GM23338 (cell line): Measurements from ENCODE around the gene MBD3L2. TPM values are rescaled to one million over a fixed set of nuclear protein-coding genes. Genes with fewer than 3 reads are reported as not detected.
"Not testable (repeated sequence)": the region's sequence is repeated elsewhere in the genome, so short reads cannot be mapped to it uniquely, and the experiment has no call there.

Experiments used
- ATAC-seq: fragments of 200-7000 bp; cut with Tn5 transposase; 3 replicates; pipeline ENCODE4 v1.9.1; 2020
- DNase-seq: peaks from one replicate; pipeline ENCODE4 v3.0.0-alpha.2; 2015; ENCODE audit warnings: low spot score
- H2AFZ ChIP-seq: fragments of 200-600 bp; sonication (generic); 2 replicates; pipeline ENCODE4 v1.8.0; 2016; ENCODE audit warnings: antibody characterized with exemption, mild to moderate bottlenecking, moderate library complexity
- H3F3A ChIP-seq: fragments of 200-600 bp; sonication (generic); replicated peaks from 2 replicates; pipeline ENCODE4 v1.8.0; 2017; ENCODE audit warnings: antibody characterized with exemption, mixed run types, low read depth
- H3K27ac ChIP-seq: fragments of 200-600 bp; sonication (generic); 2 replicates; pipeline ENCODE4 v1.6.1; 2016; ENCODE audit warnings: low read depth
- H3K27me3 ChIP-seq: fragments of 200-600 bp; sonication (generic); 2 replicates; pipeline ENCODE4 v1.8.0; 2016; ENCODE audit warnings: mild to moderate bottlenecking, mixed run types, moderate library complexity; ENCODE audit not compliant: insufficient read depth
- H3K36me3 ChIP-seq: fragments of 200-600 bp; sonication (generic); 2 replicates; pipeline ENCODE4 v1.8.0; 2016; ENCODE audit warnings: mild to moderate bottlenecking; ENCODE audit not compliant: insufficient read depth
- H3K4me1 ChIP-seq: fragments of 200-600 bp; sonication (generic); 2 replicates; pipeline ENCODE4 v1.8.0; 2016; ENCODE audit warnings: mild to moderate bottlenecking, moderate library complexity; ENCODE audit not compliant: insufficient read depth
- H3K4me2 ChIP-seq: fragments of 200-600 bp; sonication (generic); 2 replicates; pipeline ENCODE4 v1.7.1; 2017; ENCODE audit warnings: mixed run types
- H3K4me3 ChIP-seq: fragments of 200-600 bp; sonication (generic); 2 replicates; pipeline ENCODE4 v1.6.1; 2016; ENCODE audit warnings: mixed run types
- H3K79me2 ChIP-seq: fragments of 200-600 bp; sonication (generic); replicated peaks from 2 replicates; pipeline ENCODE4 v1.8.0; 2017; ENCODE audit warnings: mild to moderate bottlenecking; ENCODE audit not compliant: insufficient read depth
- H3K9me2 ChIP-seq: fragments of 200-600 bp; sonication (generic); 2 replicates; pipeline ENCODE4 v1.8.0; 2017; ENCODE audit not compliant: insufficient read depth
- H4K20me1 ChIP-seq: fragments of 200-600 bp; sonication (generic); replicated peaks from 2 replicates; pipeline ENCODE4 v1.8.0; 2017; ENCODE audit warnings: mild to moderate bottlenecking; ENCODE audit not compliant: insufficient read depth
- H3K27ac Mint-ChIP-seq: 2 replicates; pipeline ENCODE4 v1.8.0; 2020; ENCODE audit warnings: inconsistent platforms, mild to moderate bottlenecking, moderate library complexity, mixed read lengths
- H3K27me3 Mint-ChIP-seq: 3 replicates; pipeline ENCODE4 v1.8.0; 2022; ENCODE audit warnings: low read depth, mild to moderate bottlenecking, moderate library complexity, mixed read lengths, inconsistent platforms; ENCODE audit not compliant: insufficient read depth, poor library complexity
- H3K36me3 Mint-ChIP-seq: 3 replicates; pipeline ENCODE4 v1.8.0; 2021; ENCODE audit warnings: low read depth, mild to moderate bottlenecking, inconsistent platforms, moderate library complexity, mixed read lengths
- H3K4me1 Mint-ChIP-seq: 3 replicates; pipeline ENCODE4 v1.8.0; 2020; ENCODE audit warnings: mild to moderate bottlenecking, inconsistent platforms, mixed read lengths
- H3K4me3 Mint-ChIP-seq: 3 replicates; pipeline ENCODE4 v1.8.0; 2021; ENCODE audit warnings: moderate library complexity, mild to moderate bottlenecking, inconsistent platforms, mixed read lengths
- H3K9me3 Mint-ChIP-seq: 3 replicates; pipeline ENCODE4 v1.8.0; 2020; ENCODE audit warnings: moderate library complexity, mild to moderate bottlenecking, inconsistent platforms, mixed read lengths
- EZH2 ChIP-seq: fragments of 200-600 bp; sonication (generic); IDR thresholded peaks from one replicate; pipeline ENCODE4 v1.8.0; 2017; ENCODE audit warnings: antibody characterized with exemption, mild to moderate bottlenecking, low read depth; ENCODE audit not compliant: unreplicated experiment
- EZH2phosphoT487 ChIP-seq: fragments of 200-600 bp; sonication (generic); IDR thresholded peaks from one replicate; pipeline ENCODE4 v1.8.1; 2018; ENCODE audit warnings: antibody characterized with exemption; ENCODE audit not compliant: unreplicated experiment
- JUNB ChIP-seq: IDR thresholded peaks from one replicate; pipeline ENCODE4 v1.6.1; 2016; ENCODE audit warnings: antibody characterized with exemption; ENCODE audit not compliant: unreplicated experiment
- ZNF331 ChIP-seq: fragments of 250-450 bp; sonication (Bioruptor Pico); IDR thresholded peaks from 2 replicates; pipeline ENCODE4 v1.5.0; 2020; ENCODE audit warnings: low read depth, mild to moderate bottlenecking, moderate library complexity
- polyA plus RNA-seq: library from polyadenylated mRNA; unstranded; fragments of >200 nt; fragmentation: Nextera tagmentation; extraction: Ambion mirVana; gene quantifications from 2 replicates; pipeline ENCODE4 v1.2.1, GENCODE V29; 2016
- total RNA-seq: library from RNA; depleted of rRNA; stranded (reverse); fragments of >200 nt; shearing (Covaris generic); gene quantifications from 2 replicates; pipeline ENCODE4 v1.2.3, GENCODE V29; 2014

Gene MBD3L2
- total and polyA plus RNA-seq, 2 experiments from 2014 or later, result not detected

GRCh38 chr19:7018828-7019227 lies 30.3 kb upstream of the MBD3L2 start (continued):
- no peak for TF ChIP-seq ZNF331 (CRISPR knock-in tag)
- no peak for TF ChIP-seq EZH2phosphoT487
- TF ChIP-seq JUNB, result no peak
- no peak for TF ChIP-seq EZH2

GRCh38 chr19:7021331-7021730 lies 27.8 kb upstream of the MBD3L2 start, which contains the start of gene MBD3L2B:
Gene MBD3L2B, minus strand, starts transcription at chr19:7021431. Its CDS starts 34 bp downstream, at chr19:7021397.
- not testable (repeated sequence) for DNase-seq, H3K4me3 Mint-ChIP-seq, H3K4me1 ChIP-seq, H3K36me3 ChIP-seq, H2AFZ ChIP-seq, H4K20me1 ChIP-seq, H3K27me3 ChIP-seq, H3K27me3 Mint-ChIP-seq, H3K4me1 Mint-ChIP-seq, H3K27ac ChIP-seq, H3K9me2 ChIP-seq, H3K27ac Mint-ChIP-seq, H3K4me3 ChIP-seq, H3K79me2 ChIP-seq, H3K4me2 ChIP-seq, H3F3A ChIP-seq, ATAC-seq
- peaks cover 22% of the 10 kb centered on the region for H3K9me3 Mint-ChIP-seq
- peaks cover 13% of the 10 kb centered on the region; the same call in 1 of the 3 replicates for H3K36me3 Mint-ChIP-seq

- not testable (repeated sequence) for H3K27ac ChIP-seq, DNase-seq, H3K27ac Mint-ChIP-seq, H3K4me1 Mint-ChIP-seq, H2AFZ ChIP-seq, H3K36me3 Mint-ChIP-seq, H3K9me2 ChIP-seq, H3K27me3 ChIP-seq, H3F3A ChIP-seq, H3K36me3 ChIP-seq, H4K20me1 ChIP-seq, H3K79me2 ChIP-seq, H3K4me3 ChIP-seq, H3K4me3 Mint-ChIP-seq, H3K27me3 Mint-ChIP-seq, H3K9me3 Mint-ChIP-seq, H3K4me2 ChIP-seq, H3K4me1 ChIP-seq, ATAC-seq
Observed at GRCh38 chr19:7028790-7029189, 20.3 kb upstream of the MBD3L2 start.

GRCh38 chr19:7030278-7030677 lies 18.8 kb upstream of the MBD3L2 start, which contains the start of gene MBD3L5:
Gene MBD3L5, plus strand, starts transcription at chr19:7030578. Its CDS starts 34 bp downstream, at chr19:7030612.
- not testable (repeated sequence) for H3K9me3 Mint-ChIP-seq, H3K79me2 ChIP-seq, H3K4me1 Mint-ChIP-seq, H3K27me3 Mint-ChIP-seq, H3K4me2 ChIP-seq, H3K27ac ChIP-seq, H3K4me1 ChIP-seq, H3K36me3 ChIP-seq, H3K27me3 ChIP-seq, H4K20me1 ChIP-seq, H3K4me3 ChIP-seq, H3K4me3 Mint-ChIP-seq, H3K27ac Mint-ChIP-seq, DNase-seq, ATAC-seq, H3K9me2 ChIP-seq, H2AFZ ChIP-seq, H3F3A ChIP-seq, H3K36me3 Mint-ChIP-seq

GRCh38 chr19:7040079-7040478 lies 9.0 kb upstream of the MBD3L2 start, which contains the start of gene MBD3L4:
Gene MBD3L4, minus strand, starts transcription at chr19:7040179. Its CDS starts 35 bp downstream, at chr19:7040144.
- not testable (repeated sequence) for H3K4me3 Mint-ChIP-seq, H3K27me3 Mint-ChIP-seq, H3K9me2 ChIP-seq, H3K36me3 ChIP-seq, H3K79me2 ChIP-seq, H3K36me3 Mint-ChIP-seq, H2AFZ ChIP-seq, H3K4me3 ChIP-seq, H3K4me2 ChIP-seq, H3K27ac Mint-ChIP-seq, H3K27me3 ChIP-seq, H3K4me1 ChIP-seq, H3K27ac ChIP-seq, ATAC-seq, H3K4me1 Mint-ChIP-seq, DNase-seq, H3K9me3 Mint-ChIP-seq, H4K20me1 ChIP-seq, H3F3A ChIP-seq

GRCh38 chr19:7041563-7041962 lies 7.6 kb upstream of the MBD3L2 start:
- H3K9me2 ChIP-seq, H3K4me1 ChIP-seq, H4K20me1 ChIP-seq, H3K79me2 ChIP-seq, H3K4me3 Mint-ChIP-seq, H3K27ac ChIP-seq, H3K4me2 ChIP-seq, H3K27me3 ChIP-seq, H3K4me3 ChIP-seq, H3K36me3 Mint-ChIP-seq, H2AFZ ChIP-seq, H3K36me3 ChIP-seq, H3K9me3 Mint-ChIP-seq, DNase-seq, H3K27ac Mint-ChIP-seq, ATAC-seq, H3K4me1 Mint-ChIP-seq, H3K27me3 Mint-ChIP-seq, H3F3A ChIP-seq: not testable (repeated sequence)

- not testable (repeated sequence) for ATAC-seq
Observed at GRCh38 chr19:7051421-7051820, 2.3 kb downstream of the MBD3L2 start.

More at GRCh38 chr19:7051421-7051820, 2.3 kb downstream of the MBD3L2 start:
- not testable (repeated sequence) for H3K4me3 Mint-ChIP-seq, H3K4me1 Mint-ChIP-seq, H3K27me3 Mint-ChIP-seq, H4K20me1 ChIP-seq, H3K4me1 ChIP-seq, H3K36me3 Mint-ChIP-seq, H3K27ac ChIP-seq, H3K36me3 ChIP-seq, H2AFZ ChIP-seq, H3K27me3 ChIP-seq, H3F3A ChIP-seq, H3K27ac Mint-ChIP-seq, H3K4me3 ChIP-seq, H3K4me2 ChIP-seq, DNase-seq, H3K9me2 ChIP-seq, H3K79me2 ChIP-seq
- peaks cover 11% of the 10 kb centered on the region; the same call in 2 of the 3 replicates for H3K9me3 Mint-ChIP-seq
